ENCODE measurements around the gene MAMSTR.
"Not testable (repeated sequence)": the region's sequence is repeated elsewhere in the genome, so short reads cannot be mapped to it uniquely, and the experiment has no call there.

GRCh38 chr19:48768171-48768753 lies 48.7 kb upstream of the MAMSTR start:
- TF ChIP-seq EZH2 (optimal IDR thresholded peaks at IDR 0.05; ENCODE audit: low read depth, low read length); CTCF (IDR thresholded peaks at IDR 0.05; ENCODE audit: low read length); EZH2phosphoT487 (IDR thresholded peaks at IDR 0.05; ENCODE audit: low read length): not testable (repeated sequence)
